A549 (cell line): ENCODE data around the gene CER1.

Source experiments
- CHD4 ChIP-seq: fragments of 200-600 bp; sonication (generic); IDR thresholded peaks from 2 replicates; pipeline ENCODE4 v1.6.1; 2016; ENCODE audit warnings: antibody characterized with exemption, mild to moderate bottlenecking, borderline replicate concordance
- CTCF ChIP-seq: fragments of >200 bp; sonication (Bioruptor Twin); formaldehyde crosslinking; IDR thresholded peaks from 3 replicates; pipeline ENCODE4 v1.5.1; 2016
- EP300 ChIP-seq, 2 experiments: fragments of >200 bp; sonication (Bioruptor Twin); formaldehyde crosslinking; IDR thresholded peaks; 2 replicates in 1 of 2; 3 replicates in 1 of 2; pipeline ENCODE4 v1.6.1; 2016 to 2017
- FOSL2 ChIP-seq, 2 experiments: fragments of 450-650 bp in 1 of 2; fragments of >200 bp in 1 of 2; sonication (Bioruptor Twin) in 1 of 2; formaldehyde crosslinking; IDR thresholded peaks; 2 replicates each; pipeline versions ENCODE4 v1.5.0 to v1.6.1; 2016 to 2020; ENCODE audit warnings: mild to moderate bottlenecking in 1 of 2, moderate library complexity in 1 of 2
- MAX ChIP-seq: IDR thresholded peaks from 2 replicates; pipeline ENCODE4 v1.6.1; 2012

- TF ChIP-seq CTCF (no peak), FOSL2 (IDR thresholded peaks at IDR 0.05) (no peak), FOSL2 (CRISPR knock-in tag; IDR thresholded peaks at IDR 0.05) (no peak), MAX (no peak), CHD4 (no peak), EP300 (IDR thresholded peaks at IDR 0.05) (no peak)
These were observed 17.5 kb downstream of the CER1 start for GRCh38 chr9:14705079-14705478.
